H1 (cell line): ENCODE measurements around the gene CABLES2. TPM values are rescaled to one million over a fixed set of nuclear protein-coding genes. Genes with fewer than 3 reads are reported as not detected.

Experiments
- CBX8 ChIP-seq: fragments of 300-800, 300-1000 bp; sonication (generic); IDR thresholded peaks from 2 replicates; pipeline ENCODE4 v1.7.1; 2016; ENCODE audit warnings: low read depth, low read length, borderline replicate concordance
- EP300 ChIP-seq, 2 experiments: IDR thresholded peaks; 1 replicate in 1 of 2; 2 replicates in 1 of 2; pipeline ENCODE4 v1.6.1; 2011 to 2012; ENCODE audit warnings: low read depth in 2 of 2, low read length in 2 of 2, mild to moderate bottlenecking in 2 of 2, borderline replicate concordance in 1 of 2, inconsistent platforms in 1 of 2, moderate library complexity in 1 of 2
- HDAC6 ChIP-seq: IDR thresholded peaks from one replicate; pipeline ENCODE4 v1.7.1; 2012; ENCODE audit warnings: low read depth, mild to moderate bottlenecking, inconsistent platforms, low read length, moderate library complexity
- MAFK ChIP-seq: IDR thresholded peaks from 2 replicates; pipeline ENCODE4 v1.6.1; 2012; ENCODE audit warnings: low read depth, mild to moderate bottlenecking, improper control_type of control experiment, low read length
- SP1 ChIP-seq: IDR thresholded peaks from 2 replicates; pipeline ENCODE4 v1.6.1; 2011; ENCODE audit warnings: low read depth, low read length
- polyA plus RNA-seq, 7 experiments: library from polyadenylated mRNA; depleted of rRNA in 3 of 7; stranded (reverse) in 5 of 7; unstranded in 2 of 7; fragments of >200 nt in 5 of 7; fragments of 200-250 nt in 2 of 7; gene quantifications; 1 replicate in 5 of 7; 2 replicates in 1 of 7; 4 replicates in 1 of 7; pipeline versions ENCODE4 v1.2.1 to v1.2.3, GENCODE V29; 2011 to 2013; ENCODE audit warnings: missing spikeins in 2 of 7, mixed read lengths in 2 of 7
- total RNA-seq: library from RNA; stranded (reverse); fragmentation: NEBNext Ultra II Directional; extraction: Animal tissue kit (Norgen Biotek cat#: 25700); gene quantifications from 2 replicates; pipeline ENCODE4 v1.2.1, GENCODE V29; 2021
- TF ChIP-seq, protein P1 (sequence below): IDR thresholded peaks from 2 replicates; pipeline ENCODE4 v1.6.1; 2011; ENCODE audit warnings: low read depth, mild to moderate bottlenecking, low read length; ENCODE audit not compliant: insufficient read depth

The CABLES2 gene
- total and polyA plus RNA-seq, 2 of the 8 experiments (the other 6 are each of a cell fraction or from before 2014, with no cell fraction given) = 8.0 to 8.8 TPM

DNA sequence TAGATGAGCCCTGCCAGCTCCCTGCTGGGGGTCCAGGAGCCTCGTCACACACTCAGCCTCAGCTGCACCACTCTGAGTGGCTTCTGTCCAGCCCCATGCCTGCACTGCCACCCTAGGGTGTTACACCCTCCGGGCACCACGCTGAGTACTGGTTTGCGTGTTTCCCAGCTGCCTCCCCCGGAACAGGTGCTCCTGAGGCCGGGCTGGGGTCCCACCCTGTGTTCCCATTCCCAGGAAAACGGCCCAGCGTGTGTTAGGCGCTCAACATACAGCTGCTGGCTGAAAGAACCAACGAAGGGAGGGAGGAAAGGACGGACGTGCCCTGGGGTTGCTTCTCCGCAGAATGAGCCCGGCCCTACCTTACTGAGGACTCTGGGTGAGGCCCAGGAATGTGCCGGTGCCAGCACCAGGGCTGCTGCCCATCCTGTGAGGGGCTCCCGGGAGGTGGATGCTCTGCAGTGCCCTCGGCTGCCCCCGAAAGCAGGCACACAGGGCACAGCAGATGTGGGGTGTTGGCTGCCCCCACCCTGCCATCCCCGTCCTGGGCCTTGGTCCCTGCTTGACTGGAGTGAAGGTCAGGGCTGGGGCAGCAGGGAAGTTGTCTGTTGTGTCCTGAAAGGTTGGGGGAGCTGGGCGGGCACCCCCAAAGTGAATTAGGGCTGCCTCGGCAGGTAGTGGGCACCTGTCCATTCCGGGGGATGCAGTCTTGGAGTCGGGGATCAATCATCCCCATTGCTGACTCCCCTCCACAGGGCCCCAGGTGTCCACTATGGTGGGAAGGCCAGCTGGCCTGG lies 56.3 kb downstream of the CABLES2 start (continued):
- TF ChIP-seq MAFK = no peak
- TF ChIP-seq, protein P1, sequence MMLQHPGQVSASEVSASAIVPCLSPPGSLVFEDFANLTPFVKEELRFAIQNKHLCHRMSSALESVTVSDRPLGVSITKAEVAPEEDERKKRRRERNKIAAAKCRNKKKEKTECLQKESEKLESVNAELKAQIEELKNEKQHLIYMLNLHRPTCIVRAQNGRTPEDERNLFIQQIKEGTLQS = no peak
- no peak for TF ChIP-seq CBX8
- no peak for TF ChIP-seq HDAC6
- no peak for TF ChIP-seq EP300 (IDR thresholded peaks at IDR 0.05; ENCODE audit: borderline replicate concordance in 1 of 2, low read depth in 2 of 2, low read length in 2 of 2)
- no peak for TF ChIP-seq SP1
